ENCODE data around the gene AHRR.

Gene AHRR

DNA sequence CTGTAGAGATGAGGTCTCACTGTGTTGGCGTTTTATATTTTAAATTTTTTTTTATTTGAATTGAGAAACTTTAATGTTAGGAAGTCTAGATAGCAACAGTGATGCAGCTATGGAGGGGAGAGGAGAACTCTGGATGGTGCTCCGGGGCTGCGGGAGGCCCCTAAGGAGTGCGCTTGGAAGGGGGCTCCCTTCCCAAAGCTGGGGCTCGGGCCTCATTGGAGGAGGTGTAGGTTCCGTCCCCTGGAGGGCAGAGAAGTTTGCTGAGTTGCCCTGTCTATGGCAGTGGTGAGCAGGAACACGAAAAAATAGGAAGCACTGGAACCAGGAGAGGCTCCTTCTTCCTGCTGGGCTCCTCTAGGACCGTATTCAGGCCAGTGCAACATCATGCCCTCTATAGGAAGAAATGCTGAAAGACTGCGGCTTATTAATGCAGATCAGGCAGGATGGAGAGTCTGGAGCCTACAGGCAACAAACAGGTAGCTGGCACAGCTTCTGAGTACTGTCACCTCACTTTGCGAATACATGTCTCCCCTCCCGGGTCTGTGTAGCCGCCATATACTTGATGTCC is 16.1 kb downstream of the AHRR start:
- H3K4me1 ChIP-seq (ENCODE audit: insufficient read depth, low read length, severe bottlenecking): peaks cover 22% of the 10 kb centered on the region
- H3K4me3 ChIP-seq (ENCODE audit: low read depth, low read length, poor library complexity, severe bottlenecking): no peak overlapping the region
- no peaks in the 10 kb centered on the region for H3K27me3 ChIP-seq (ENCODE audit: insufficient read depth, low read length)
- no peaks in the 10 kb centered on the region for H3F3A ChIP-seq (ENCODE audit: insufficient read depth, low read length)
- no peaks in the 10 kb centered on the region for H3K9me2 ChIP-seq (ENCODE audit: low read depth, low read length)
- H3K9me3 ChIP-seq (ENCODE audit: low read length): no peaks in the 10 kb centered on the region
- H3K4me2 ChIP-seq (ENCODE audit: low read length): no peak overlapping the region
- no peak overlapping the region for H3K9ac ChIP-seq (ENCODE audit: low read length)
- TF ChIP-seq, protein P1, sequence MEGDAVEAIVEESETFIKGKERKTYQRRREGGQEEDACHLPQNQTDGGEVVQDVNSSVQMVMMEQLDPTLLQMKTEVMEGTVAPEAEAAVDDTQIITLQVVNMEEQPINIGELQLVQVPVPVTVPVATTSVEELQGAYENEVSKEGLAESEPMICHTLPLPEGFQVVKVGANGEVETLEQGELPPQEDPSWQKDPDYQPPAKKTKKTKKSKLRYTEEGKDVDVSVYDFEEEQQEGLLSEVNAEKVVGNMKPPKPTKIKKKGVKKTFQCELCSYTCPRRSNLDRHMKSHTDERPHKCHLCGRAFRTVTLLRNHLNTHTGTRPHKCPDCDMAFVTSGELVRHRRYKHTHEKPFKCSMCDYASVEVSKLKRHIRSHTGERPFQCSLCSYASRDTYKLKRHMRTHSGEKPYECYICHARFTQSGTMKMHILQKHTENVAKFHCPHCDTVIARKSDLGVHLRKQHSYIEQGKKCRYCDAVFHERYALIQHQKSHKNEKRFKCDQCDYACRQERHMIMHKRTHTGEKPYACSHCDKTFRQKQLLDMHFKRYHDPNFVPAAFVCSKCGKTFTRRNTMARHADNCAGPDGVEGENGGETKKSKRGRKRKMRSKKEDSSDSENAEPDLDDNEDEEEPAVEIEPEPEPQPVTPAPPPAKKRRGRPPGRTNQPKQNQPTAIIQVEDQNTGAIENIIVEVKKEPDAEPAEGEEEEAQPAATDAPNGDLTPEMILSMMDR (IDR thresholded peaks at IDR 0.05; ENCODE audit: low read length): no peak; the same call in 1 of the 2 replicates
- no peak for TF ChIP-seq EZH2 (IDR thresholded peaks at IDR 0.05; ENCODE audit: borderline replicate concordance, low read length)
- H3K27ac ChIP-seq (ENCODE audit: low read depth, low read length, poor library complexity, severe bottlenecking): no peak overlapping the region
- H3K36me3 ChIP-seq (ENCODE audit: insufficient read depth, low read length): peaks cover 4% of the 10 kb centered on the region; the same call in 1 of the 2 replicates
- H3K79me2 ChIP-seq (ENCODE audit: insufficient read depth, low read length): peaks cover 16% of the 10 kb centered on the region
- no peak overlapping the region for H2AFZ ChIP-seq (ENCODE audit: low read length)
- H4K20me1 ChIP-seq (ENCODE audit: insufficient read depth, low read length): no peaks in the 10 kb centered on the region

DNA sequence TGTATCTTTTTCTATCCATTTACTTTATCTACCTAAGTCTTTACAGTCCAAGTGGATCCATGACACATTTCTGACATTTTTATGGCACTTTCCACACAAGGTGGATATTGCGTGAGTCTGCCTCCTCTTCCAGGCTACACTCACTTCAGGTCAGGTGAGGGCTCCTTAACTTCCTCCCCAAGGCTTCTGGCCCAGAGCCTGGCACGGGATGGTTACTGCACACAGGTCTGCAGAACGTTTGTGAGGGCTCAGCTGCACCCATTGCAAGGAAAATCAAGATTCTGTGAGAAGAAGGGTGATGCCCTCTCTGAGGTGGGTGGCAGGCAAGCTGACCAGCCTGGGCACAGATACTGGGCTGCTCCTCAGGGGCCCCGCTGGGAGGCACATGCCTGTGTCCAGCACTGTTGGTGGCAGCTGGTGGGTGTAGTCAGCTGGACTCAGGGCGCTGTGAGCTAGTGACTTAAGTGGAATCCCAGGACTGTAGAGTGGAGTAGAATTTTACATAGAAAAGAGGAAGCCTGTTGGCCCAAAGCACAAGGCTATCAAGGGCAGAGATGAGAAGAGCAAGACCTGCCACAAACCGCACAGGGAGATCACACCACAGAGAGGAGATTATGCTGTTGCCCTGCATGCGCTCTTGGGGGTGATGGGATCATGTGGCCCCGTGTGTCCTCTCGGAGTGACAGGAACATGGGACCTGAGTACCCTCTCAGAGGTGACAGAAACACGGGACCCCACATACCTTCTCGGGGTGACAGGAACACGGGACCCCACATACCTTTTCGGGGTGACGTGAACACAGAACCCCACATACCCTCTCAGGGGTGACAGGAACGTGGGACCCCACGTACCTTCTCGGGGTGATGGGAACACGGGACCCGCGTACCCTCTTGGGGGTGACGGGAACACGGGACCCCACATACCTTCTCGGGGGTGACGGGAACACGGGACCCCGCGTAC is 21.3 kb downstream of the AHRR start:
- no peak for TF ChIP-seq EZH2 (IDR thresholded peaks at IDR 0.05; ENCODE audit: borderline replicate concordance, low read length)
- TF ChIP-seq, protein P1 (IDR thresholded peaks at IDR 0.05; ENCODE audit: low read length): no peak
- Histone ChIP-seq H3K9ac (ENCODE audit: low read length) (no peak overlapping the region), H3K36me3 (ENCODE audit: insufficient read depth, low read length) (peaks cover 4% of the 10 kb centered on the region; the same call in 1 of the 2 replicates), H3K4me3 (ENCODE audit: low read depth, low read length, poor library complexity, severe bottlenecking) (no peak overlapping the region), H3K4me1 (ENCODE audit: insufficient read depth, low read length, severe bottlenecking) (peaks cover 16% of the 10 kb centered on the region), H3K27me3 (ENCODE audit: insufficient read depth, low read length) (no peaks in the 10 kb centered on the region), H4K20me1 (ENCODE audit: insufficient read depth, low read length) (no peaks in the 10 kb centered on the region), H2AFZ (ENCODE audit: low read length) (no peak overlapping the region), H3K79me2 (ENCODE audit: insufficient read depth, low read length) (peaks cover 16% of the 10 kb centered on the region), H3K27ac (ENCODE audit: low read depth, low read length, poor library complexity, severe bottlenecking) (no peak overlapping the region), H3F3A (ENCODE audit: insufficient read depth, low read length) (no peaks in the 10 kb centered on the region), H3K9me2 (ENCODE audit: low read depth, low read length) (no peaks in the 10 kb centered on the region), H3K4me2 (ENCODE audit: low read length) (no peak overlapping the region), H3K9me3 (ENCODE audit: low read length) (no peaks in the 10 kb centered on the region)

DNA sequence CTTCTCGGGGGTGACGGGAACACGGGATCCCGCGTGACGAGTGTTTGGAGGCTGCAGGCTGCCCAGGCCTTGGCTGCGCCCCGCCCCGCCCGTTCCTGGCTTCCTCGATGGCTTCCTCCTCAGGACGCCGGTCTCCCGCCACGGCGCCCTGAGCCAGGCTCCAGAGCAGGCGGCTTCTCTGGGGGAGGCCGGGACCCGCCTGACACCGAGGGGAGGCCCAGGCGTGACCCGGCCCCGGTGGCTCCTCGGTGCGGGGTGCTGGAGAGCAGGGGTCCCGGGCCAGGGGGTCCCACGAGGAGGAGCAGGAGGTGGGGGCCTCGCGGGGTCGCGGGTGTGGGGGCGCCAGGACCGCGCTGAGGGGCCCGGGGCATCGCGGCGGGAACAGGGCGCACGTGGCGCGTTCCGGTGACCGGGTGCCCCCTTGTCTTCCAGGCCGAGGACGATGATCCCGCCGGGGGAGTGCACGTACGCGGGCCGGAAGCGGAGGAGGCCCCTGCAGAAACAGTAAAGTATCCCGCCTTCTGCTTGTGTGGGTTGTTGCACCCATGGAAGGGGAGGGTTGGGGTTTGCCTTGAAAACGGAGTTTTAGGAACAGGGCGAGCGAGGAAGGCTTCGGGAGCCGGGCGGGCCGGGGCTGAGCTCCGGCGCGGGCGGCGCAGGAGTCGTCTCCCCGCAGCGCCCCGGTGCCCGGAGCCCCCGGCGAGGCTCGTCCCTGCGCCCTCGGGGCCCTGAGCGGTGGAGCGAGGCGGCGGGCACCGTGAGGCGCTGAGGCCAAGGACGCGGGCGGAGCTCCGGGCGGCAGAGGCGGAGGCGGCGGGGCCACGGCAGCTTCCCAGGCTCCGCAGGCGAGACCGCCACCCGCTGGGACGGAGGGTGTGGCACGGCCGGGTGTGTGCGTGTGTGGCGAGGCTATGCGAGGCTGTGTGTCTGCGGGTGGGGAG is 22.2 kb downstream of the AHRR start:
- Histone ChIP-seq H3K9me2 (ENCODE audit: low read depth, low read length) (no peaks in the 10 kb centered on the region), H3K4me2 (ENCODE audit: low read length) (no peak overlapping the region), H3K36me3 (ENCODE audit: insufficient read depth, low read length) (peaks cover 4% of the 10 kb centered on the region; the same call in 1 of the 2 replicates), H3K27me3 (ENCODE audit: insufficient read depth, low read length) (no peaks in the 10 kb centered on the region; the same call in 1 of the 2 replicates), H3K4me3 (ENCODE audit: low read depth, low read length, poor library complexity, severe bottlenecking) (no peak overlapping the region), H4K20me1 (ENCODE audit: insufficient read depth, low read length) (no peaks in the 10 kb centered on the region), H3K27ac (ENCODE audit: low read depth, low read length, poor library complexity, severe bottlenecking) (no peak overlapping the region), H3K4me1 (ENCODE audit: insufficient read depth, low read length, severe bottlenecking) (peaks cover 16% of the 10 kb centered on the region), H2AFZ (ENCODE audit: low read length) (no peak overlapping the region), H3K9ac (ENCODE audit: low read length) (no peak overlapping the region), H3F3A (ENCODE audit: insufficient read depth, low read length) (no peaks in the 10 kb centered on the region), H3K79me2 (ENCODE audit: insufficient read depth, low read length) (peaks cover 13% of the 10 kb centered on the region), H3K9me3 (ENCODE audit: low read length) (no peaks in the 10 kb centered on the region)
- TF ChIP-seq, protein P1 (IDR thresholded peaks at IDR 0.05; ENCODE audit: low read length): no peak
- TF ChIP-seq EZH2 (IDR thresholded peaks at IDR 0.05; ENCODE audit: borderline replicate concordance, low read length): no peak
